Effector memory CD8-positive, alpha-beta T cell (primary cell): ENCODE measurements around the gene TJP3.
A peak's percentile ranks its signal among the peaks of the same experiment; 100 is the strongest.

Experiments used
- ATAC-seq: fragments of 150-1000 bp; cut with Tn5 transposase; replicated peaks from 2 replicates; pipeline ENCODE4 v1.10.0; 2021; ENCODE audit warnings: mild to moderate bottlenecking, moderate library complexity
- DNase-seq, 3 experiments: peaks; one replicate each; pipeline ENCODE4 v3.0.0; 2021
- H3K27ac Mint-ChIP-seq, 2 donors: one replicate each; pipeline ENCODE4 v1.8.0; 2022; ENCODE audit warnings: mild to moderate bottlenecking in 2 of 2, mixed read lengths in 2 of 2, moderate library complexity in 2 of 2
- H3K27me3 Mint-ChIP-seq, 2 donors: one replicate each; pipeline ENCODE4 v1.8.0; 2022; ENCODE audit warnings: mixed read lengths in 2 of 2
- H3K36me3 Mint-ChIP-seq: one replicate; pipeline ENCODE4 v1.8.0; 2022; ENCODE audit warnings: mild to moderate bottlenecking, moderate library complexity, mixed read lengths; ENCODE audit not compliant: insufficient read depth
- H3K4me1 Mint-ChIP-seq, 2 donors: one replicate each; pipeline ENCODE4 v1.8.0; 2022; ENCODE audit warnings: low read depth in 2 of 2, mixed read lengths in 2 of 2
- H3K4me3 Mint-ChIP-seq, 2 donors: one replicate each; pipeline ENCODE4 v1.8.0; 2022; ENCODE audit warnings: mild to moderate bottlenecking in 2 of 2, mixed read lengths in 2 of 2, moderate library complexity in 2 of 2
- H3K9me3 Mint-ChIP-seq, 2 donors: one replicate each; pipeline ENCODE4 v1.8.0; 2022; ENCODE audit warnings: mixed read lengths in 2 of 2

The TJP3 gene

DNA sequence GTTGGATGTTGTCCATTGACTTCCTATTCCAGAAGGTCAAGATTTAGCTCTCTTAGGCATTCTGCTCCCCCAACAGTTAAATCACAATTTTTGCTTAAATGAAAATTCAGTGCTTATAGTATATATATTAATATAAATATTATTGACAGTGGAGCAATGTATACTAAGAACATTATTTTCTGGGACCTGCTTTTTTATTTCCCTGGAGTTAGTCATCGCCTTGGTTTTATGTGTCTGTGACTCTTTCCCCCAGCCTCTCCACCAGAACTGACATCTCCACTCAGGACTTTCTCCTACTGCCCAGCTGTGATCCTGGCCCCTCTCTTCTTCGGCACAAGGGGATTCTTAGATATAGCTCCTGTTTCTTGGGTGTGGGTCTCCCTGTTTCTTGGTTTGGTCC, 88.2 kb downstream of the TJP3 start:
- peak overlapping the region in 1 of 2 donors; percentile 57 for H3K4me3 Mint-ChIP-seq
- peak overlapping the region in 1 of 2 donors; percentile 56 for H3K27ac Mint-ChIP-seq
- ATAC-seq = no peak
- peaks cover 6 to 7% of the 10 kb centered on the region in 2 donors for H3K9me3 Mint-ChIP-seq
- H3K36me3 Mint-ChIP-seq = no peaks in the 10 kb centered on the region
- H3K4me1 Mint-ChIP-seq = peaks cover 31 to 40% of the 10 kb centered on the region in 2 donors
- no peak for DNase-seq
- H3K27me3 Mint-ChIP-seq = no peaks in the 10 kb centered on the region

- Mint-ChIP-seq H3K27me3 (no peaks in the 10 kb centered on the region), H3K36me3 (no peaks in the 10 kb centered on the region), H3K4me3 (peak overlapping the region; percentile 52 to 57), H3K9me3 (peaks cover 6 to 7% of the 10 kb centered on the region in 2 donors), H3K27ac (peak overlapping the region in 1 of 2 donors; percentile 56), H3K4me1 (peaks cover 35 to 37% of the 10 kb centered on the region in 2 donors)
- ATAC-seq (peak; percentile 82), DNase-seq (peak; percentile 33 to 40 (median 37))
These were observed 90.0 kb downstream of the TJP3 start for GRCh38 chr19:3798137-3798536.
